HL-60 (cell line): ENCODE measurements around the gene TANGO6.
A peak's percentile ranks its signal among the peaks of the same experiment; 100 is the strongest.
"Not testable (repeated sequence)": the region's sequence is repeated elsewhere in the genome, so short reads cannot be mapped to it uniquely, and the experiment has no call there.

Experiments used
- DNase-seq, 2 experiments: peaks; one replicate each; pipeline ENCODE4 v3.0.0-alpha.2; 2010 to 2020; ENCODE audit warnings: low read depth in 1 of 2, low spot score in 1 of 2
- H3K27ac ChIP-seq: fragments of 250-450 bp; sonication (Bioruptor Pico); replicated peaks from 2 replicates; pipeline ENCODE4 v1.5.1; 2020; ENCODE audit warnings: mild to moderate bottlenecking, moderate library complexity
- H3K27me3 ChIP-seq: fragments of 250-450 bp; sonication (Bioruptor Pico); 2 replicates; pipeline ENCODE4 v1.5.1; 2021; ENCODE audit warnings: mild to moderate bottlenecking, moderate library complexity; ENCODE audit not compliant: insufficient read depth, poor library complexity, severe bottlenecking
- H3K4me3 ChIP-seq: replicated peaks from 2 replicates; pipeline ENCODE4 v1.5.1; 2011; ENCODE audit warnings: mild to moderate bottlenecking, control low read depth, low read length; ENCODE audit not compliant: insufficient read depth
- GABPA ChIP-seq: IDR thresholded peaks from 2 replicates; pipeline ENCODE4 v1.6.1; 2012; ENCODE audit warnings: low read depth
- POLR2AphosphoS5 ChIP-seq: IDR thresholded peaks from 2 replicates; pipeline ENCODE4 v1.6.1; 2012; ENCODE audit warnings: low read depth
- SPI1 ChIP-seq: IDR thresholded peaks from 2 replicates; pipeline ENCODE4 v1.6.1; 2012; ENCODE audit warnings: low read depth, mild to moderate bottlenecking, borderline replicate concordance
- TF ChIP-seq, protein P1 (sequence below): IDR thresholded peaks from 2 replicates; pipeline ENCODE4 v1.6.1; 2012; ENCODE audit warnings: low read depth; ENCODE audit not compliant: insufficient replicate concordance
- TF ChIP-seq, protein P2 (sequence below): IDR thresholded peaks from one replicate; pipeline ENCODE4 v1.5.1; 2011; ENCODE audit warnings: low read length, control low read depth, inconsistent platforms; ENCODE audit not compliant: insufficient read depth

TANGO6 gene

DNA sequence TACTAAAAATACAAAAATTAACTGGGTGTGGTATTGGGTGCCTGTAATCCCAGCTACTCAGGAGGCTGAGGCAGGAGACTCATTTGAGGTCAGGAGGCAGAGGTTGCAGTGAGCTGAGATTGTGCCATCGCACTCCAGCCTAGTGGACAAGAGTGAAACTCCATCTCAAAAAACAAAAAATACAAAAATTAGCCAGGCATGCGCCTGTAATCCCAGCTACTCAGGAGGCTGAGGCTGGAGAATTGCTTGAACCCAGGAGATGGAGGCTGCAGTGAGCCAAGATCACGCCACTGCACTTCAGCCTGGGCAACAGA, 208.1 kb downstream of the TANGO6 start:
- H3K27me3 ChIP-seq, H3K4me3 ChIP-seq, H3K27ac ChIP-seq, DNase-seq: not testable (repeated sequence)

DNA sequence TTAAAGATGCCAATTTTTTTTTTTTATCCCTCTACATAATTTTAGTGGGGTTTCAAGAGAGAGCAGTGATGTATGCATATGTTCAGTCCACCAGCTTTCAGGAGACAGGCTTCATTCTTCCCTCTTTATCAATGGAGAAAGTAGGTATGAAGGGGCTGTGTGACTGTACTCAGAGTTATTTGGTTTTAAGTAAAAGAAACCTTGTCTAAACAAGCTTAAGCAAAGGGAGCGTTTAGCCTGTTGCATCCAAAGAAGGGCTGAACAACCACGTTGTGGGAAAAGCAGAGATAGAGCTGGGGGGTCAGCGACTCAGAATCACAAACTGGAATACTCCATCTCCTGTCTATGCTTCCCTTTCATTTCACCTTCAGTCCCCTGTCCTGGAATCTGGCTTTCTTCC, 211.7 kb downstream of the TANGO6 start:
- Histone ChIP-seq H3K27ac (no peak overlapping the region), H3K4me3 (no peak overlapping the region), H3K27me3 (no peaks in the 10 kb centered on the region)
- DNase-seq, result no peak
- TF ChIP-seq, protein P1, sequence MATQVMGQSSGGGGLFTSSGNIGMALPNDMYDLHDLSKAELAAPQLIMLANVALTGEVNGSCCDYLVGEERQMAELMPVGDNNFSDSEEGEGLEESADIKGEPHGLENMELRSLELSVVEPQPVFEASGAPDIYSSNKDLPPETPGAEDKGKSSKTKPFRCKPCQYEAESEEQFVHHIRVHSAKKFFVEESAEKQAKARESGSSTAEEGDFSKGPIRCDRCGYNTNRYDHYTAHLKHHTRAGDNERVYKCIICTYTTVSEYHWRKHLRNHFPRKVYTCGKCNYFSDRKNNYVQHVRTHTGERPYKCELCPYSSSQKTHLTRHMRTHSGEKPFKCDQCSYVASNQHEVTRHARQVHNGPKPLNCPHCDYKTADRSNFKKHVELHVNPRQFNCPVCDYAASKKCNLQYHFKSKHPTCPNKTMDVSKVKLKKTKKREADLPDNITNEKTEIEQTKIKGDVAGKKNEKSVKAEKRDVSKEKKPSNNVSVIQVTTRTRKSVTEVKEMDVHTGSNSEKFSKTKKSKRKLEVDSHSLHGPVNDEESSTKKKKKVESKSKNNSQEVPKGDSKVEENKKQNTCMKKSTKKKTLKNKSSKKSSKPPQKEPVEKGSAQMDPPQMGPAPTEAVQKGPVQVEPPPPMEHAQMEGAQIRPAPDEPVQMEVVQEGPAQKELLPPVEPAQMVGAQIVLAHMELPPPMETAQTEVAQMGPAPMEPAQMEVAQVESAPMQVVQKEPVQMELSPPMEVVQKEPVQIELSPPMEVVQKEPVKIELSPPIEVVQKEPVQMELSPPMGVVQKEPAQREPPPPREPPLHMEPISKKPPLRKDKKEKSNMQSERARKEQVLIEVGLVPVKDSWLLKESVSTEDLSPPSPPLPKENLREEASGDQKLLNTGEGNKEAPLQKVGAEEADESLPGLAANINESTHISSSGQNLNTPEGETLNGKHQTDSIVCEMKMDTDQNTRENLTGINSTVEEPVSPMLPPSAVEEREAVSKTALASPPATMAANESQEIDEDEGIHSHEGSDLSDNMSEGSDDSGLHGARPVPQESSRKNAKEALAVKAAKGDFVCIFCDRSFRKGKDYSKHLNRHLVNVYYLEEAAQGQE, result no peak
- TF ChIP-seq, protein P2, sequence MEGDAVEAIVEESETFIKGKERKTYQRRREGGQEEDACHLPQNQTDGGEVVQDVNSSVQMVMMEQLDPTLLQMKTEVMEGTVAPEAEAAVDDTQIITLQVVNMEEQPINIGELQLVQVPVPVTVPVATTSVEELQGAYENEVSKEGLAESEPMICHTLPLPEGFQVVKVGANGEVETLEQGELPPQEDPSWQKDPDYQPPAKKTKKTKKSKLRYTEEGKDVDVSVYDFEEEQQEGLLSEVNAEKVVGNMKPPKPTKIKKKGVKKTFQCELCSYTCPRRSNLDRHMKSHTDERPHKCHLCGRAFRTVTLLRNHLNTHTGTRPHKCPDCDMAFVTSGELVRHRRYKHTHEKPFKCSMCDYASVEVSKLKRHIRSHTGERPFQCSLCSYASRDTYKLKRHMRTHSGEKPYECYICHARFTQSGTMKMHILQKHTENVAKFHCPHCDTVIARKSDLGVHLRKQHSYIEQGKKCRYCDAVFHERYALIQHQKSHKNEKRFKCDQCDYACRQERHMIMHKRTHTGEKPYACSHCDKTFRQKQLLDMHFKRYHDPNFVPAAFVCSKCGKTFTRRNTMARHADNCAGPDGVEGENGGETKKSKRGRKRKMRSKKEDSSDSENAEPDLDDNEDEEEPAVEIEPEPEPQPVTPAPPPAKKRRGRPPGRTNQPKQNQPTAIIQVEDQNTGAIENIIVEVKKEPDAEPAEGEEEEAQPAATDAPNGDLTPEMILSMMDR, result no peak
- no peak for TF ChIP-seq SPI1
- no peak for TF ChIP-seq POLR2AphosphoS5
- TF ChIP-seq GABPA, result no peak

DNA sequence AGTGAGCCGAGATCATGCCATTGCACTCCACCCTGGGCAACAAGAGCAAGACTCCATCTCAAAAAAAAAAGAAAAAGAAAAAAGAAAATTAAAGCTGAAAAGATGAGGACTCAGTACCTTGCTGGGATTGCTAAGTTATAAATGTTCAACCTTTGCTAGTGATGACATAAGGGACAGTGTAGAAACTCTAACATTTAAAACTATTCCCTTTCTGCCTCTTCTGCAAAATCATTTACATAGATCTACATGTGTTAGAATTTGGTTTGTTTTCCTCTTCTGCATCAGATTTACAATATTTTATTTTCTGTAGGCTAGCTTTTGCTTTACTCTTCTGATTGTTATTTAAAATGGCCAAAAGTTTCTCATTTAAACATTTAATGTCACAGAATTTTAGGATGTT, 212.6 kb downstream of the TANGO6 start:
- no peak for TF ChIP-seq SPI1
- TF ChIP-seq, protein P2, result no peak
- TF ChIP-seq, protein P1, result no peak
- TF ChIP-seq GABPA, result no peak
- no peak for TF ChIP-seq POLR2AphosphoS5
- H3K27ac ChIP-seq, result peak overlapping the region; percentile 24; the same call in 1 of the 2 replicates
- no peak for DNase-seq
- no peaks in the 10 kb centered on the region for H3K27me3 ChIP-seq
- H3K4me3 ChIP-seq, result no peak overlapping the region

DNA sequence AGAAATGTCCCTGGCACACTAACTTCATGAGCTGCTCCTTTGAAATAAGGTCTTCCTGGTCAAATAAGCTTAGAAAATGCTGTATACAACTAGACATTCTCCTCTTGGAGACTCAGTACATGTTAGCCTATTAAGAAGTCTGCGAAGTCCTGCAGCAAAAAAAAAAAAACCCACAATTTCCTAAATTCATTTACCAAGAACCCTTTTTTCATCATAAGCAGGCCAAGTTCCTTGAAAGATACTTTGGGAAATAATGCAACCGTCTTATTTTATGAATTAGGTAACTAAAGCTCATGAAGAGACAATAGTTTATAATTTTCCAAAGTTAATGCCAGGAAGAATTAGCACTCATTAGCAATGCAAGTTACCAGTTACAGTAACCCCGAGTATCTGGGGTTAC, 213.1 kb downstream of the TANGO6 start:
- no peak overlapping the region for H3K4me3 ChIP-seq
- no peaks in the 10 kb centered on the region for H3K27me3 ChIP-seq
- TF ChIP-seq, protein P1, result no peak
- TF ChIP-seq SPI1 (no peak), GABPA (no peak), POLR2AphosphoS5 (no peak)
- TF ChIP-seq, protein P2, result no peak
- peak overlapping the region; percentile 24; the same call in 1 of the 2 replicates for H3K27ac ChIP-seq
- no peak for DNase-seq
